ENCODE data around the gene CFAP43.

CFAP43 gene

GRCh38 chr10:104231784-104232612 lies at the start of gene CFAP43:
TSS of gene CFAP43 (minus strand) at chr10:104232364. CDS start at chr10:104232246, 118 bp downstream.
- DNase-seq: peak; percentile 86

DNA sequence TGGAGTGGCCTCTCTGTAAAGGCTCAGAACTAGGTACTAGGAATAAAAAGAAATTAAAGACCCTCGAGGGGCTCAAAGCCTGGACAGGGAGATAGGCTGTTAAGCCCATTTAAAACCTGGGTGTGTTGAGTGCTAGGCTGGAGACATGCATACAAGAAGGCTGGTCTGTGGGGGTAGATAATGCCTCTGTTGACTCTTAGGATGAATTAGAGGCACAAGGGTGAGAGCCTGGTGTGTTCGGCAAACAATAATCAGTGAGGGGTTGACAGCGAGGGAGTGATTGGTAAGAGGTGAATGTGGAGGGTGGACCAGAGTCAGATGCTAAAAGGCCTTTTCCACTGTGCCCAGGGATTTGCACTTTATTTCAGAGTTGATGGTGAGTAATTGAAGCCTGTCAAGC lies 49.5 kb upstream of the CFAP43 start:
- DNase-seq: no peak

GRCh38 chr10:104279550-104280259 lies 47.5 kb upstream of the CFAP43 start:
- DNase-seq: no peak

DNA sequence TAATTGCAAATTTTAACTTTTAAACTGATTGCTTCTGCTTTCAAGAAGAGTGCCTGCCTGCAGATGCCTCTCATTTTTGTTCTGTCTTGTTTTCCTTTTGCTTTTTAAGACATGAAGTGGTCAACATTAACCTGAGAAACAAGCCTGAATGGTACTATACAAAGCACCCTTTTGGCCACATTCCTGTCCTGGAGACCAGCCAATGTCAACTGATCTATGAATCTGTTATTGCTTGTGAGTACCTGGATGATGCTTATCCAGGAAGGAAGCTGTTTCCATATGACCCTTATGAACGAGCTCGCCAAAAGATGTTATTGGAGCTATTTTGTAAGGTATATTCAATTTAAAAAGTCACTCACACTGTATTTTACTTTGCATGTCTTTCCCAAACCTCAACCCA lies 45.6 kb upstream of the CFAP43 start:
- DNase-seq: peak; percentile 27

DNA sequence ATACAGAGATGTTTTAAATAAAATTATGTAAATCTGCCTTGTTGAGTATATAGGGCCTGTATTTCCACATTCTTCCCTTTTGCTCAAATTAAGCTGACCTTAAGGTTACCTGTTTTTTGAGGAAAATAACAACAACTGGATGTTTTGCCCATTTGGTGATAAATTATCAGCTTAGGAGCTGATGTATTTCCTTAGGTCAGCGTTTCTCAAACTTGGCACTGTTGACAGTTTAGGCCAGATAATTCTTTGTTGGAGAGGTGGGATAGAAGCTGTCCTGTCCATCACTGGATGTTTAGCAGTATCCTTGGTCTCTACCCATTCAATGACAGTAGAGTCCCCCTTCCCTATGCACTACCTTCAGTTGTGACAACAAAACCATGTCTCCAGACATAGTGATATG lies 44.0 kb upstream of the CFAP43 start:
- no peak for DNase-seq

DNA sequence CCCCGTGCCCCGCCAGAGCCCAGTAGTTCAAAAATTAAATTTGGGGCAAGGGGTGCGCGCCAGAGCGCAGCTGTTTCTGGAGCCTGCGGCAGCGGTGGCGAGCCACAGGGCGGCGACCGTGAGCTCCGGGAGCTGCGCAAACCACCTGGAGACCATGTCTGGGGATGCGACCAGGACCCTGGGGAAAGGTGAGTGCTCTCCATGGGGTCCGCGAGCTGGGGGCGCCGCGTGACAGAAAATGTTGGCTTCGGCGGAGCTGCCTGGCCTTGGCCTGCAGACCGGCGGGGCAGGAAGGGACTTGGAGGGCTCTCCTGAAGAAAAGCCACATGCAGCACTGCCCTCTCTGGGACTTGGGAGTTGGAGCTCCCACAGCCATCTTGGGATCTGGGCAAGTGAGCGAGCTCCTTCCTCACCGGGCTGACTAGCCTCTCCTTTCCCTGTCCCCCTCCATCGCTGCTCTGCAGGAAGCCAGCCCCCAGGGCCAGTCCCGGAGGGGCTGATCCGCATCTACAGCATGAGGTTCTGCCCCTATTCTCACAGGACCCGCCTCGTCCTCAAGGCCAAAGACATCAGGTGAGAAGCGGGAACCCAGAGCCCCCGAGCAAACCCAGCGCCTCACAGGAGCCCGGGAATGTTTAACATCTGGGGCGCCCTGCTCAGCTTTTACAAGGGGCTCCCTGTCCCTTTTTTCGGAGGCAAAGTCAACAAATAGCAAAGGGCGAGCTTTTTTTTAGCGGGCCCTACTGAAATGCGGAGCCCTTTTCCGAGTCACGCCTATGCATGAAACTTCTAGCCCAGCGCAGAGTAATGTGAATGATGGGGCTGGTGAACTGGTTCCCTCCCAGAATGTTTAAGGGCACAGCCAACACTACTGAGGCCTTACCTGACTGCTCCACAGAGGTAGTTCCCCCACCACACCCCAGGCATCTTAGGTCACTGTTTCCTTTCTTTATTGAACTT lies 42.9 kb upstream of the CFAP43 start:
- DNase-seq: no peak

GRCh38 chr10:104273899-104274575 lies 41.9 kb upstream of the CFAP43 start:
- no peak for DNase-seq

- DNase-seq: no peak
Measured at GRCh38 chr10:104273286-104273685, 41.1 kb upstream of the CFAP43 start.

- DNase-seq: peak; percentile 89
Measured at GRCh38 chr10:104268713-104269645, 36.8 kb upstream of the CFAP43 start, which contains the start of gene GSTO2. TSS of gene GSTO2 (plus strand) at chr10:104269184. CDS start at chr10:104274916, 5,732 bp downstream.

GRCh38 chr10:104268405-104268712 lies 36.2 kb upstream of the CFAP43 start:
- DNase-seq: no peak

DNA sequence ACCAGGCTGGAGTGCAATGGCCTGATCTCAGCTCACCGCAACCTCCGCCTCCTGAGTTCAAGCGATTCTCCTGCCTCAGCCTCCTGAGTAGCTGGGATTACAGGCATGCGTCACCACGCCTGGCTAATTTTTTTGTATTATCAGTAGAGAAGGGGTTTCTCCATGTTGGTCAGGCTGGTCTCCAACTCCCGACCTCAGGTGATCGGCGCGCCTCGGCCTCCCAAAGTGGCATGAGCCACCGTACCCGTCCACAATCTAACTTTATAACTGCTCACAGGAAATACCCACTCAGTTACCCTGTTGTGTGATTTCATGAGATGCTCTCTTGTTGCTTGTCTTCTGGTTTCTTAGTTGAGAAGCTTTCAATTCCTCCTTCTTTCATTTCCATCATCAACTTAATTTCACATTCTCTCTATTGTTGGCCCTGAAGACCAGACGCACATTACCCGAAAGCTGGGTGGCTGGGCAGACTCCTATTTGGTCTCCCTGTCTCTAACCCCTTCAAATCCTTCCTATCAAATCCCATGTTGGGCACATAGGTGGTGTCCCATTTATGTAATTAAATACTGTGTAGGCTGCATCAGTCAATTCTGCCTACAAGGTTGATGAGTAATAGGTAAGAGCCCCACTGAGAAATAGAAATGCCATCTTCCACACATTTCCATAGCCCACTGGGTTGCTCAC lies 35.7 kb upstream of the CFAP43 start:
- DNase-seq: no peak

DNA sequence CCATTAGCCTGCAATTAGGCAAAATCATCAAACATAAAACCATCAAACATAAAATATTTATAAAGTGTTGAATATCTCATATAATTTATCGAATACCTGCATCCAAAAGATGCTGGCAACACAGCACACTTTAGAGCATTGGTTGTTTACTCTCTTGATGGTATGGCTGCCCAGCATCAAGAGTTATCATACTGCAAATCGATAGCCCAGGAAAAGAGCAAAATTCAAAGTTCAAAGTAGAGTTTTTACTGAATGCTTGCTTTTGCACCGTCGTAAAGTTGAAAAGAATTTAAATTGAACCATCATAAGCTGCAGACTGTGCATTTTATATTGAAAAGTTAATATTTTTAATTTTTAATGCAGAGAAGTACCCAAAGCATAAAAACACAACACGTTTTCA lies 32.6 kb upstream of the CFAP43 start:
- DNase-seq: no peak

- no peak for DNase-seq
Measured at GRCh38 chr10:104262055-104262454, 29.9 kb upstream of the CFAP43 start.

DNA sequence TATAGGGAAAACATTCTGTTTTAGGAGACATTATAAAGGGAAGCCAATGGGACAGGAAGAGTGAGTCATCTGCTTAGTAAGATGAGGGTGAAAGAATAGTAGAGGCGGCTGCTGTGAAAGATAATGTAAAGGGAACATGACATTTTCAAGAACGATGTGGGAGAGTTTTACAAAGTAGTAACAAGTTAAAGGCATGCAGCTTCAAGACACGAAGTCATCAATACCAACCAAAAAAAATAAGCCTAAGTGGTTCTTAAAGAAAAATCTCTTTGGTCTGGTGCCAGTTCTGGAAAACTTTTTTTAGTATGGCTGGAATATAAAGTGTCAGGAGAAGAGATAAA lies 28.6 kb upstream of the CFAP43 start:
- no peak for DNase-seq

DNA sequence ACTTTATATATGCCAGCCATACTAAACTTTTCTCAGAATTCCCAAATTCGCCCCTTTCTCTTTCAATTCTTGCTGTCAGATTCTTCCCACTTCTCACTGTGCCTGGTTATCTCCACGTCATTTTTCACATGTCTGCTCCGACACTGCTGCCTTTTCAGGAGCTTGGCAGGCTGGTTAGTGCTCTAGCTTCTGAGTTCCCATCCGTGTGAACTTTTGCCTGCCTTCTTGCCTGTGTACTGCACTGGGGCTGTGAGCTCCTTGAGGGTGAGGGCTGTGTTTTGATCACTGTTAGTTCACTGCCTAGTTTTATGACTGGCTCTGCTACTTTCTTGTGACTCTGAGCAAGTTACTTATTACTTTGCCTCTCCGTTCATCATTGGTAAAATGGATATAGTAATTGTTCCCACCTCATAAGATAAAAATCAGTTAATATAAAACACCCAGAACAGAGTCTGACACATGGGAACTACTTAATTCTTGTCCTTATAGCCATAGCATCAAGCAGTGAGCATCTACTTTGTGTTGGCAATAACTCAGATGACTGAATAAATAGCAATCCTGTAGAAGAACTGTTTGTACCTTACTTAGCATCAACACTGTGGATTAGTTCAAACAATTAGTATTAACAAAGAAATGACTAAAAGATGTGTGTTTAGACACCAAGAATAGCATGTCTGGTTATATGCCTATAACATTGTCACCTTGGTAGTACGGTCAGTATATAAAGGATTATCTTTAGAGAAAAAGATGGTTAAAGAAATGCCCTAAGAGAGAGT lies 28.0 kb upstream of the CFAP43 start:
- DNase-seq: no peak

DNA sequence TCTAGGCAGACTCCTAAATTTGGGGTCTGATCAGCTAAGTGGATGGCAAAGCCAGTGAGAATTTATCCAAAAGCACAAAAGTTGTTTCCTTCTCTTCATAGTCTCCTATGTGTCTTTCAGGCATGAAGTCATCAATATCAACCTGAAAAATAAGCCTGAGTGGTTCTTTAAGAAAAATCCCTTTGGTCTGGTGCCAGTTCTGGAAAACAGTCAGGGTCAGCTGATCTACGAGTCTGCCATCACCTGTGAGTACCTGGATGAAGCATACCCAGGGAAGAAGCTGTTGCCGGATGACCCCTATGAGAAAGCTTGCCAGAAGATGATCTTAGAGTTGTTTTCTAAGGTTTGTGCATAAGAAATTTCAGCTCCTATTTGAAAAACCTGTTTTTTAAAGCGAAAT lies 27.3 kb upstream of the CFAP43 start:
- no peak for DNase-seq

DNA sequence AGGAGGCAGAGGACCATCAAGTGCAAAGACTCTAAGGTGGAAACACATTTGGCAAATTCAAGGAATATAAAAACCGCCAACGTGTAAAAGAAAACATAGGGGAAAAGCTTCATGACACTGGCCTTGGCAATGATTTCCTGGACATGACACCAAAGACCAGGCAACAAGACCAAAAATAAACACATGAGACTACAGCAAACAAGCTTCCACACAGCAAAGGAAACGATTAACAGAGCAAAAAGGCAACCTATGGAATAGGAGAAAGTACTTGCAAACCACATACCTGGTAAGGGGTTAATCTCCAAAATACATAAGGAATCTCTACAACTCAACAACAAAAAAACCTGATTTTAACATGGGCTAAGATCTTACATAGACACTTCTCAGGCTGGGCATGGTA lies 26.0 kb upstream of the CFAP43 start:
- DNase-seq: no peak

DNA sequence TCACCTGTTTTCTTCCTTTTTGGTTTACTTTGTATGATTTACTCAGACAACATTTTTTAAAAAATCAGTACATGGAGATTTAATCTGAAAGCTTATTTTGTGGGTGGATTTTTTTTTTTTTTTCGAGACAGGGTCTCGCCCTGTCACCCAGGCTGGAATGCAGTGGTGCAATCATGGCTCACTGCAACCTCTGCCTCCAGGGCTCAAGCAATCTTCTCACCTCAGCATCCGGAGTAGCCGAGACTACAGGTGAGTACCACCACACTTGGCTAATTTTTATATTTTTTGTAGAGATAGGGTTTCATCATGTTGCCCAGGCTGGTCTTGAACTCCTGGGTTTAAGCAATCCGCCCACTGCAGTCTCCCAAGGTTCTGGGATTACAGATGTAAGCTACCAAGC lies 25.1 kb upstream of the CFAP43 start:
- no peak for DNase-seq

DNA sequence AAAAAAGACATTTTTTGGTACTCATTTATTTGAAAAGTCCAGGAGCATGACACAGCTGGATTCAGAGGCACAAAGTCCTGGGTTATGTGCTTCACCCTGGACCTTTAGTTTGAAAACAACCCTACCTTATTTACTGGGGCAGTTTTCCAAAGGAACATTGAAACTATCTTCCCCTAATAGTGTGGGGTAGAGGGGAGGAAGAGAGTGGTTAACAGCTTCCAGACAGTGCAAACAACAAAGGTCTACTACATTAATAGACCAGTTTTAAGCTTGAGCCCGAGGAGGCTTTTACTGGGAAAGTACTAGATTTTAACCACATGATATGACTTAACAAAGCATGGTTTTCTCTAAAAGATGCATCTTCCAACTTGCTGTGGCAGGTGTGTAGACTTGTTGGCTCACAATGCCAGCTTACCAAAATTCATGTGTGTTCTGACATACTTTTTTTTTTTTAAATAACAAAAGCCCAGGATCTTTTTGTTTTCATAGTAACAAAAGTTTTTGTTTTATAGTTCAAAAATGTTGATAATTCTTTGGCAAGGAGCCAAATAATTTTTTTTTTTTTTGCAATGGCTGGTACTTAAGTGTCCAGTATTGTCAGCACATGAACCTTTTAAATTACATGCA lies 24.3 kb upstream of the CFAP43 start:
- no peak for DNase-seq

Data from NCI-H1105 (cell line).